Mesenteric fat pad (tissue), 1 donor: Measurements from ENCODE around the gene SCYL1. TPM values are rescaled to one million over a fixed set of nuclear protein-coding genes. Genes with fewer than 3 reads are reported as not detected.

Experiments used
- DNase-seq: peaks from one replicate; pipeline ENCODE4 v3.0.0-alpha.2; 2020; ENCODE audit warnings: low spot score
- total RNA-seq: library from RNA; stranded (reverse); fragmentation: NEBNext Ultra II Directional; extraction: Animal tissue kit (Norgen Biotek cat#: 25700); gene quantifications from one replicate; pipeline ENCODE4 v1.2.1, GENCODE V29; 2021
- donor health status: DM: yes; HTN: yes; CAD: no.

Gene SCYL1
- total RNA-seq, 1 donor from 2014 or later, result 87.0 TPM

- no peak for DNase-seq
Observed at GRCh38 chr11:65551572-65552387, 26.9 kb downstream of the SCYL1 start.

- DNase-seq, result no peak
Observed at GRCh38 chr11:65552388-65552951, 27.6 kb downstream of the SCYL1 start.

- no peak for DNase-seq
Observed at GRCh38 chr11:65553301-65554001, 28.6 kb downstream of the SCYL1 start.

- DNase-seq, result no peak
Observed at GRCh38 chr11:65554057-65554818, 29.4 kb downstream of the SCYL1 start.

- DNase-seq, result no peak
Observed at GRCh38 chr11:65554842-65555430, 30.1 kb downstream of the SCYL1 start.

- no peak for DNase-seq
Observed at GRCh38 chr11:65555693-65556231, 30.9 kb downstream of the SCYL1 start.

GRCh38 chr11:65556470-65557279, 31.8 kb downstream of the SCYL1 start:
- no peak for DNase-seq

GRCh38 chr11:65557280-65558001, 32.6 kb downstream of the SCYL1 start:
- no peak for DNase-seq

- DNase-seq, result no peak
Observed at GRCh38 chr11:65558002-65558929, 33.4 kb downstream of the SCYL1 start, which contains the start of gene LTBP3. Gene LTBP3, minus strand, starts transcription at chr11:65558359. Its CDS starts 400 bp downstream, at chr11:65557959.

GRCh38 chr11:65558930-65559509, 34.1 kb downstream of the SCYL1 start:
- DNase-seq, result no peak

- no peak for DNase-seq
Observed at GRCh38 chr11:65559535-65559934, 34.7 kb downstream of the SCYL1 start.

GRCh38 chr11:65559951-65560537, 35.2 kb downstream of the SCYL1 start:
- DNase-seq, result no peak

- no peak for DNase-seq
Observed at GRCh38 chr11:65560555-65561418, 35.9 kb downstream of the SCYL1 start.

- no peak for DNase-seq
Observed at GRCh38 chr11:65562020-65562419, 37.1 kb downstream of the SCYL1 start.

- no peak for DNase-seq
Observed at GRCh38 chr11:65562788-65563187, 37.9 kb downstream of the SCYL1 start.

GRCh38 chr11:65563601-65564000, 38.7 kb downstream of the SCYL1 start:
- no peak for DNase-seq
